SIG-M5 (cell line): Measurements from ENCODE around the gene RBMY1D.
"Not testable (repeated sequence)": the region's sequence is repeated elsewhere in the genome, so short reads cannot be mapped to it uniquely, and the experiment has no call there.

Experiments
- DNase-seq: peaks from one replicate; lab custom pipeline; 2025; lab: John Stamatoyannopoulos, UW

RBMY1D gene

DNA sequence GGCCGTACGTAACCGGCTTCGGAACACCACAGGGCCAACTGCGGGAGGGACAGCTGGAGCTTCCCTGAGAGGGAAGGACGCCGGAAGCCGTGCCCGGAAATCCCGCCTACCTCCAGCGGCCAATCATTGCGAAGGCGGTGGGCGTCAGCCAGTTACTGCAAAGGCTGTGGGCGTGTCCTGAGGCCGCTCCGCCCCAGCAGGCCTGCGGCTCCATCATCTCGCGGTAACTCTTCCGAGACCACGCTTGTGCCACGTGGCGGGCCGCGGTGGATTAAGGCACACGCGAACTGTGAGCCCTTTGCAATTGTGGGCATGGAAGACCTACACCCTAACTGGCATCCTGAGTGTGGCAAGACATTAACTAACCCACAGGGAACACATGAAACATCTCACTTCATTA, at the start of gene RBMY1D:
RBMY1D (minus strand) TSS at position 101 of the 400 bp plus-strand sequence. CDS start 2,013 bp downstream, outside the sequence.
- DNase-seq, result not testable (repeated sequence)

DNA sequence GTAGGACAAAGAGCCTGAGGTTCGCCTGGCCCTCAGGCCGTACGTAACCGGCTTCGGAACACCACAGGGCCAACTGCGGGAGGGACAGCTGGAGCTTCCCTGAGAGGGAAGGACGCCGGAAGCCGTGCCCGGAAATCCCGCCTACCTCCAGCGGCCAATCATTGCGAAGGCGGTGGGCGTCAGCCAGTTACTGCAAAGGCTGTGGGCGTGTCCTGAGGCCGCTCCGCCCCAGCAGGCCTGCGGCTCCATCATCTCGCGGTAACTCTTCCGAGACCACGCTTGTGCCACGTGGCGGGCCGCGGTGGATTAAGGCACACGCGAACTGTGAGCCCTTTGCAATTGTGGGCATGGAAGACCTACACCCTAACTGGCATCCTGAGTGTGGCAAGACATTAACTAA, 23.6 kb upstream of the RBMY1D start, which contains the start of gene RBMY1E:
RBMY1E (minus strand) TSS at position 101 of the 400 bp plus-strand sequence. CDS start 1,978 bp downstream, outside the sequence.
- DNase-seq, result not testable (repeated sequence)

- DNase-seq, result not testable (repeated sequence)
These were observed 24.8 kb downstream of the RBMY1D start for GRCh38 chrY:21869407-21870076.

DNA sequence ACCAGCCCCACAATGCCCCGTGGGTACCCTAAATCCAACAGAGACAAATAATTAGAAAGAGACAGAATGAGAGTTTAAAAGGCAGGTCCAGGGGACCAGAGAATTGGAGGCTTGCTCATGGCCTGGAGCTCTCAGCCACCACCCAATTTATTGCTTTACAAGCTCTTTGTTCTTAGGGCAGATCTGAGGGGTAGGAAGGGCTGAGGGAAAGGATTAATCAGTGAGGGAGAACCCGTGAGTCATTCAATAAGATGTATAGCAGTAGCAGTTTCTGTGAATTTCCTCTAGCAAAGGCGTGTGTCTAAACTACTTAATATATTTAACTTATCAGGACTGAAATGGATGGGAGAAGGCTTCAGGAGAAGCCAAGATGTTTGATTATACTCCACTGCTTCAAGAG, 48.8 kb downstream of the RBMY1D start:
- DNase-seq, result no peak

GRCh38 chrY:21842090-21842489, 52.2 kb downstream of the RBMY1D start:
- DNase-seq, result no peak

- no peak for DNase-seq
These were observed 54.8 kb downstream of the RBMY1D start for GRCh38 chrY:21839489-21839888.

DNA sequence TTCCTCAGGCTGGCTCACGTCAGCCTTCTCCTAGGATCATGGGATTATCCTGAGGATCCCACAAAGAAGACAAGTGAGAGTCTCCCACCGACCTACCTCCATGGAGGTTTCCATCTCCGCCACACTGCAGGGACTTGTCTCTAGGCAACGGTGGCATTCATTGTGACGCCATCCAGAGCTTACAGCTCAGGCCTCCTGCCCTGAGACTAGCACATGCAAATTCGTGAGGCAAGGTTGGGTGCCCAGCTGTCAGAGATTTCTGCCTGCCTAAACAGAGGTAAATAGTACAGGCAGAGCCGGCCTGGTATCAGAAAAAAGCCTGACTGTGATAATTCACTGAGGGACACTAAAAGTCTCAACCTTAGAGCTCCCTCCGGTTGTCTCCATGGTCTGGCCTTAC, 58.0 kb downstream of the RBMY1D start:
- no peak for DNase-seq

- DNase-seq, result no peak
These were observed 59.3 kb downstream of the RBMY1D start for GRCh38 chrY:21835052-21835451.
